Immature natural killer cell (primary cell): ENCODE measurements around the gene OLFM1. TPM values are rescaled to one million over a fixed set of nuclear protein-coding genes. Genes with fewer than 3 reads are reported as not detected.
"Not testable (repeated sequence)": the region's sequence is repeated elsewhere in the genome, so short reads cannot be mapped to it uniquely, and the experiment has no call there.

Experiments used
- DNase-seq, 3 donors: peaks; one replicate each; pipeline ENCODE4 v3.0.0; 2022; ENCODE audit warnings: mixed read lengths in 1 of 3
- H3K27ac Mint-ChIP-seq, 6 donors: one replicate each; pipeline ENCODE4 v1.8.0; 2020; ENCODE audit warnings: mixed read lengths in 6 of 6, mild to moderate bottlenecking in 5 of 6, inconsistent platforms in 4 of 6, moderate library complexity in 3 of 6
- H3K27me3 Mint-ChIP-seq, 3 donors: one replicate each; pipeline ENCODE4 v1.8.0; 2020 to 2021; ENCODE audit warnings: low read depth in 3 of 3, mild to moderate bottlenecking in 3 of 3, mixed read lengths in 3 of 3, moderate library complexity in 3 of 3, inconsistent platforms in 1 of 3
- H3K36me3 Mint-ChIP-seq, 3 donors: one replicate each; pipeline ENCODE4 v1.8.0; 2020; ENCODE audit warnings: mixed read lengths in 3 of 3, inconsistent platforms in 2 of 3, mild to moderate bottlenecking in 2 of 3
- H3K4me1 Mint-ChIP-seq, 2 donors: one replicate each; pipeline ENCODE4 v1.8.0; 2020; ENCODE audit warnings: inconsistent platforms in 2 of 2, mild to moderate bottlenecking in 2 of 2, mixed read lengths in 2 of 2, moderate library complexity in 1 of 2
- H3K4me3 Mint-ChIP-seq, 5 donors: one replicate each; pipeline ENCODE4 v1.8.0; 2020; ENCODE audit warnings: mild to moderate bottlenecking in 5 of 5, mixed read lengths in 5 of 5, inconsistent platforms in 3 of 5, moderate library complexity in 3 of 5
- H3K9me3 Mint-ChIP-seq, 6 donors: one replicate each; pipeline ENCODE4 v1.8.0; 2020; ENCODE audit warnings: mild to moderate bottlenecking in 6 of 6, mixed read lengths in 6 of 6, inconsistent platforms in 4 of 6, moderate library complexity in 3 of 6
- polyA plus RNA-seq, 3 donors: library from polyadenylated mRNA; unstranded; fragments of 300-500 nt; fragmentation: Illumina TruSeq; gene quantifications; one replicate each; pipeline ENCODE4 v1.2.3, GENCODE V29; 2021

OLFM1 gene
- polyA plus RNA-seq, 3 donors from 2014 or later = not detected

- Mint-ChIP-seq H3K36me3 (no peaks in the 10 kb centered on the region), H3K27me3 (peaks cover 5 to 9% (median 7%) of the 10 kb centered on the region in 3 donors), H3K9me3 (no peaks in the 10 kb centered on the region), H3K4me3 (no peak overlapping the region), H3K4me1 (no peaks in the 10 kb centered on the region), H3K27ac (no peak overlapping the region)
- no peak for DNase-seq
Observed at GRCh38 chr9:135151757-135152613, 64.5 kb downstream of the OLFM1 start.

DNA sequence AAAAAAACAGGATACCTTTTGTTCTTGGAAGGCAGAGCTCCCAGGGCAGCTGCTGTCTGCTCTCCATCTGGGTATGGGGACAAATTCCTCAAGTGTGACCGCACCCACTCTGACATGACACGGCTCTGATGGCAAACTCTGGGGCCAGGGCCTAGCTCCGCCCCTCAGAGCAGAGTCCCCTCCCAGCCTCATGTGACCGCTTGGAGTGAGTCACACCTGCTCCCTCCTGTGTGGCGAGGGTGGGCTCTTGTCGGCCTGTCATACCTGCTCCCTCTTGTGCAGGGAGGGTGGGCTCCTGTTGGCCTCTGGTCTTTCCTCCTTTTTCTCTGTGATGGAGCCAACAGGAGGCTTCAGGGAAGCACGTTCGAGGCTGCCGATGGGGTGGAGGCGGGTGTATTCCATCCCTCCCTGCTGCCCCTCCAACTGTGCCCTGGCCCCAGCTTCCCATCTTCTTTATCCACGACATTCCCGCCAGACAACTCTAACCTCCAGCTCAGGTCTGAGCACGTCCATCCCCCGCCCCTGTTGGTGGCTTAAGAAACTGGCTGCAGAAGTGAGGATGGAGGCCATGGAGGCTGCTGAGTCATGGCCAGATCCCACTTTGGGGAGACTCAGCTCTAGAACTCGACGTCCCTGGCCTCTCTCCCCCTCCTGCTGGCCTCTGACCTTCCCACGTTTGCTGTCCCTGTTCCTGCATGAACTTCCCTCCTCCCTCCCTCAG is 65.3 kb downstream of the OLFM1 start:
- Mint-ChIP-seq H3K27me3 (peaks cover 5 to 11% (median 7%) of the 10 kb centered on the region in 3 donors), H3K36me3 (no peaks in the 10 kb centered on the region), H3K27ac (no peak overlapping the region), H3K9me3 (no peaks in the 10 kb centered on the region), H3K4me1 (no peaks in the 10 kb centered on the region), H3K4me3 (no peak overlapping the region)
- no peak for DNase-seq

GRCh38 chr9:135154050-135154615 is 66.7 kb downstream of the OLFM1 start:
- Mint-ChIP-seq H3K27ac (no peak overlapping the region), H3K36me3 (no peaks in the 10 kb centered on the region), H3K4me3 (no peak overlapping the region), H3K4me1 (no peaks in the 10 kb centered on the region), H3K27me3 (peaks cover 2 to 12% (median 7%) of the 10 kb centered on the region in 3 donors), H3K9me3 (no peaks in the 10 kb centered on the region)
- no peak for DNase-seq

- Mint-ChIP-seq H3K4me3 (no peak overlapping the region), H3K27ac (no peak overlapping the region), H3K9me3 (no peaks in the 10 kb centered on the region)
Observed at GRCh38 chr9:135155396-135155795, 67.9 kb downstream of the OLFM1 start.

DNA sequence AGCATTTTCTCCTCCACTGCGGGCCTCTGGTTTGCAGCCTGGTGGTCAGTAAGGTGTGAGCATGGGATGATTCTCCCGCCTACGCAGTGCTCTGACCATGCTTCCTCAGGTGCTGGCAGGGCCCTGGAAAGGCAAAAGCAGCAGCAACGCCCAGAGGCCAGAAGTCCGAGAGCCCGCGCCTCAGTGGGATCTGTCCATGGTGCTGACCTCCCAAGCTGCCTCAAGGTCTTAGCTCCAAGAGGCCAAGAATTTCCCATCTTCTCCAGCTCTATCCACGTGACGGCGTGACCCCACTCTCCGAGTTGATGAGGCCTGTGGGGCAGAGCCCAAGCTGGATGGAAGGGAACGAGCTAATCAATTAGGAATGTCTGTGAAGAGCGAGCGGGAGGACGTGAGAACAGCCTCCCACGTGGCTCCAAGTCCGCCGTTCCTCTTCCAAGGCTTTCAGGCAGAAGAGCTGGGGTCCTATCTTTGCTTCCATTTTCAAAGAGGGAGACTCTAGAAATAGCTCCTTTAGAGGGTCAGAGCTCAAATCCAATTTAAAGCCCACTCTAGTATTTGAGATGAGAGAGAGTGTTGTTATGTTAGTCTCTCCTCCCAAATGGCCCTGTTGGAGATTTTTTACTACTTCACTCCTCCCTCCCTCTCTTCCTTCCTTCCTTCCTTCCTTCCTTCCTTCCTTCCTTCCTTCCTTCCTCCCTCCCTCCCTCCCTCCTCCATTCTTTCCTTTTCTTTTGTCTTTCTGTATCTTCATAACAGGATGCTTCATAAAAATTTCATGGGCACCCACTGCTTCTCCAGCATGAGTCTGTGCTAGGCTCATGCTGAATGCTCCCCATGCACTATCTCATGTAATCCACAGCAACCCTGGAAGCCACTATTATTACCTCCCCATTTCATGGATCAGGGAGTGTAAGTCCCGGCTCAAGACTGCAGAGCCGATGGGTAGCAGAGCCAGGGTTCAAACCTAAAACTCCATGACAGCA is 69.3 kb downstream of the OLFM1 start:
- Mint-ChIP-seq H3K27me3 (peaks cover 2 to 11% (median 8%) of the 10 kb centered on the region in 3 donors), H3K36me3 (no peaks in the 10 kb centered on the region)

More at GRCh38 chr9:135155396-135155795, 67.9 kb downstream of the OLFM1 start:
- no peak for DNase-seq
- Mint-ChIP-seq H3K36me3 (no peaks in the 10 kb centered on the region), H3K4me1 (no peaks in the 10 kb centered on the region), H3K27me3 (peaks cover 2 to 12% (median 11%) of the 10 kb centered on the region in 3 donors)

DNA sequence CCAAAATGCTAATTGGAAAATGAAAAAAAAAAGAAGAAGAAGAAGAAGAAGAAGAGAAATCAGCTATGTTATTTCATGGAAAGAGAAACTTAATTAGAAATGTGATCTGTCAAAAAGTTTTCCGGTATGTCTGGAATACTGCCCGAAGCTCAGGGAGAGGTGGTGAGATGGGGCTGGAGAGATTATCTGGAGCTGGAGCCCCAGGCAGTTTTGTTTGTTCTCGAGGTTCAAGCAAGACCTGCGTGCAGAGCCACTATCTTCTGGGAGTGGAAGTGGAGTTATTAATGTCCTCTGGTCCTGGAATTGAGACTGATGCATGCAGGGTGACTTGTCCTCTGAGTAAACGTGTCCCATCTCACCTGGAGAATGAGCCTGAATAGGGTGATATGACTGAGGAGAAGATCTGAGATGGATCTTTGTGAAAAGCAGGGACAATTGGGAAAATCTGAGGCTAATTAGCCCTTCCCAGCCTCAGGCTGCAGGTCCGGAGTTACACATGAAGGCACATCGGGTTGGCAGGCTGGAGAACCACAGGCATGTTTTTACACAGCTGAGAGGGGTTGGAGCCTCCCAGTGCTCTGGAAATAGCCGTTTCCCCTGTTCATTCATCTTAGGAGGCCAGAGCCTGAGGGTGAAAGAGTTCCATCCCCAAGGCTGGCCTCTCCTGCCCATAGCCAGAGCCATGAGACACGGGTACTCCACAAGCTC is 70.5 kb downstream of the OLFM1 start:
- Mint-ChIP-seq H3K4me3 (no peak overlapping the region), H3K27ac (no peak overlapping the region), H3K9me3 (no peaks in the 10 kb centered on the region), H3K4me1 (no peaks in the 10 kb centered on the region), H3K36me3 (no peaks in the 10 kb centered on the region), H3K27me3 (peaks cover 2 to 11% (median 7%) of the 10 kb centered on the region in 3 donors)
- no peak for DNase-seq

More for the DNA sequence above, 69.3 kb downstream of the OLFM1 start:
- DNase-seq = peak in 1 of 3 donors; percentile 11
- Mint-ChIP-seq H3K4me3 (no peak overlapping the region), H3K9me3 (no peaks in the 10 kb centered on the region), H3K27ac (no peak overlapping the region), H3K4me1 (no peaks in the 10 kb centered on the region)

- Mint-ChIP-seq H3K27ac (no peak overlapping the region), H3K4me3 (no peak overlapping the region), H3K9me3 (no peaks in the 10 kb centered on the region), H3K27me3 (peaks cover 2 to 9% (median 7%) of the 10 kb centered on the region in 3 donors), H3K4me1 (no peaks in the 10 kb centered on the region), H3K36me3 (no peaks in the 10 kb centered on the region)
- no peak for DNase-seq
Observed at GRCh38 chr9:135158564-135158937, 71.1 kb downstream of the OLFM1 start.

DNA sequence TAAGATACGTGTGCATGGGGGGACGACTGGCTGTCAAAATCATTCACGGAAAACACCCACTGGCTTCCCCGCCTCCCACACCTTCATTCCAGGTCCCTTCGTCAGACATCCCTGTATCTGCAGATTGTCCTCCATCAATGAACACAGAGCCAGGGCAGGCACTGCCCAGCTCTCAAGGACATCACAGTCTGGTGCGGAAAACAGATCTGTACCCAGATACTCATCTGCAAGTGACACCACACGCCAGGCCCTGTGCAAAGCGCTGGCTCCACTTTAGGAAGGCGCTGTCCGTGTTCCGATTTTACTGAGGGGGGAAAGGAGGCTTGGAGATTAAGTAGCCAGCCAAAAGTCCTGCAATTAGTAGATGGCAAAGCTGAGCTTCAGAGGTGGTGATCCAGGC is 72.3 kb downstream of the OLFM1 start:
- H3K9me3 Mint-ChIP-seq = no peaks in the 10 kb centered on the region
- no peak for DNase-seq
- H3K27me3 Mint-ChIP-seq = peaks cover 0 to 9% (median 5%) of the 10 kb centered on the region in 3 donors
- no peaks in the 10 kb centered on the region for H3K4me1 Mint-ChIP-seq
- no peak overlapping the region for H3K4me3 Mint-ChIP-seq
- H3K27ac Mint-ChIP-seq = no peak overlapping the region
- H3K36me3 Mint-ChIP-seq = no peaks in the 10 kb centered on the region

GRCh38 chr9:135160862-135161261 is 73.4 kb downstream of the OLFM1 start:
- no peaks in the 10 kb centered on the region for H3K4me1 Mint-ChIP-seq
- no peak overlapping the region for H3K4me3 Mint-ChIP-seq
- DNase-seq = no peak
- H3K9me3 Mint-ChIP-seq = no peaks in the 10 kb centered on the region
- peaks cover 0 to 9% (median 5%) of the 10 kb centered on the region in 3 donors for H3K27me3 Mint-ChIP-seq
- H3K36me3 Mint-ChIP-seq = no peaks in the 10 kb centered on the region
- no peak overlapping the region for H3K27ac Mint-ChIP-seq

DNA sequence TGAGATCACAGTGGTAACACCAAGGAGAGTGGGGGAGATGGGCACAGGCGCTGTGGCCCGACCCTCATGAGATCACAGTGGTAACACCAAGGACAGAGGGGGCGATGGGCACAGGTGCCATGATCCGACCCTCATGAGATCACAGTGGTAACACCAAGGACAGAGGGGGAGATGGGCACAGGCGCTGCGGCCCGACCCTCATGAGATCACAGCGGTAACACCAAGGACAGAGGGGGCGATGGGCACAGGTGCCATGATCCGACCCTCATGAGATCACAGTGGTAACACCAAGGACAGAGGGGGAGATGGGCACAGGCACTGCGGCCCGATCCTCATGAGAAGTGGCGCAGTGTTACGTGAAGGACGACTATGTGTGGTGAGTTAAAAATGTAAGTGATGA is 75.1 kb downstream of the OLFM1 start:
- not testable (repeated sequence) for H3K27me3 Mint-ChIP-seq, H3K36me3 Mint-ChIP-seq, H3K4me3 Mint-ChIP-seq, H3K4me1 Mint-ChIP-seq, H3K27ac Mint-ChIP-seq, DNase-seq, H3K9me3 Mint-ChIP-seq

DNA sequence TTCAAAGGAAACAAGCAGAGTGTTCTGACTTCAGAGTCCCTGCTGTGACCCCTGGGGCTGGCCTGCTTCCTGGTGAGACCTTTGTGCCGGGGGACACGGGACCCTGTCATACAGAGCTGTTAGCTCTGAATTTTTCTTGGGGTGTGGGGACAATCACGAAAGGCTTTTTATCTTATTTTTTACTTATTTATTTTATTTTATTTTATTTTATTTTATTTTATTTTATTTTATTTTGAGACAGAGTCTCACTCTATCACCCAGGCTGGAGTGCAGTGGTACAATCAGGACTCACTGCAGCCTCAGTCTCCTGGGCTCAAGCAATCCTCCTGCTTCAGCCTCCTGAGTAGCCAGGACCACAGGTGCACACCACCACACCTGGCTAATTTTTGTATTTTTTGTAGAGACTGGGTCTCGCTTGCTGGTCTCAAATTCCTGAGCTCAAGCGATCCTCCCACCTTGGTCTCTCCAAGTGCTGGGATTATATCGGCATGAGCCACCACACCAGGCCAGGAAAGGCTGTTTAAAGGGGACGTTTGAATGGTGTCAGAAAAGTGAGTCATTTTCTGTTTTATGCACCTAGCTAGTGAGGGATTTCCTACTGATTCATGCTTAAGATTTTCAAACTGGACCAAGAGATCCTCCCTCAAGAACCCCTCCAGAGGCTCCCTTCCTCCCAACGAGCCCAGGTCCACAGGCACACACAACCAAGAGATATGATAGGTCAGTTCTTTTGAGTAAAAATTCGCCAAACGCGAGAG is 75.7 kb downstream of the OLFM1 start:
- H3K27ac Mint-ChIP-seq = no peak overlapping the region
- peaks cover 0 to 8% (median 0%) of the 10 kb centered on the region in 3 donors for H3K27me3 Mint-ChIP-seq
- H3K4me3 Mint-ChIP-seq = no peak overlapping the region
- no peak for DNase-seq
- no peaks in the 10 kb centered on the region for H3K4me1 Mint-ChIP-seq
- H3K9me3 Mint-ChIP-seq = no peaks in the 10 kb centered on the region
- no peaks in the 10 kb centered on the region for H3K36me3 Mint-ChIP-seq

DNA sequence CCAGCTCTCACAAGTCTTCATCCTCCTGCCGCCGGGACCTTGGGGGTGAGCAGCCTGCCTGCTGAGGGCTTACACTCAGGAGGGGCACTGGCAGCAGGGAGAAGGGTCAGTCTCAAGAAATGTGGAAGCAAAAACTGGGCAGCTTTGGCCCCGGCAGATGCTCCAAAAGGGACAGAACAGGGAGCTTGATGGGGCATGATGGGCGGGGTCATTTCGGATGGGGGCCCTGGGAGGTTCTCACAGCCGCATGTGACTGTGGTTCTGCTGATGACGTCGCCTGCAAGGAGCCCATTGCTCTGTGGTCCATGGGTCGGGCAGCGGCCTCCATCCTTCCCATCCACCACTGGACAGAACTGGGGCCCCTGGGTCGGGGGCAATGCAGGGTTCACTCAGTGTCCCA is 76.6 kb downstream of the OLFM1 start:
- H3K4me3 Mint-ChIP-seq = no peak overlapping the region
- no peaks in the 10 kb centered on the region for H3K4me1 Mint-ChIP-seq
- no peak for DNase-seq
- H3K27me3 Mint-ChIP-seq = peaks cover 0 to 8% (median 0%) of the 10 kb centered on the region in 3 donors
- no peak overlapping the region for H3K27ac Mint-ChIP-seq
- no peaks in the 10 kb centered on the region for H3K9me3 Mint-ChIP-seq
- no peaks in the 10 kb centered on the region for H3K36me3 Mint-ChIP-seq
